Measurements from ENCODE around the gene GALNTL6.

Gene GALNTL6

DNA sequence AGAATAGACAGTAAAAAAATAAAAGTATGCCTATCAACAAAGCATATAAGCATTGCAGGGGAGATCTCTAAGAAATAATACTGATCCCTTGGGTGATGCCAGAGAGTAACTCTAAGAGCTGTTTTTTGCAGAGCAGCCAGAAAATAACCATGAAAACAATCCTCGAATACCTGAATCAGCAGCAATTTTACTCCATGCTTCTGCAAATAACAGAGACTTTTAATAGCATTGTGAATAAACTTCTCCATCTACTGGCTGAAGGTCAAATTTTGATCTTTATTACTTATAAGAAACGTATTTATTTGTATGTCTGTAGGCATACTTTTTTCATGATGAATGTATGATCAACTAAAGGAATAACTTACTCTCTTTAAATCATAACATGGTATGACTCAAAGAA, 334.5 kb downstream of the GALNTL6 start:
- DNase-seq (ENCODE audit: low read depth): peak; percentile 12
- TF ChIP-seq CTCF (conservative IDR thresholded peaks at IDR 0.05; ENCODE audit: control insufficient read depth, insufficient read depth, low read depth, low read length): no peak
- H3K4me3 ChIP-seq (ENCODE audit: control insufficient read depth, low read depth, low read length): no peak overlapping the region

DNA sequence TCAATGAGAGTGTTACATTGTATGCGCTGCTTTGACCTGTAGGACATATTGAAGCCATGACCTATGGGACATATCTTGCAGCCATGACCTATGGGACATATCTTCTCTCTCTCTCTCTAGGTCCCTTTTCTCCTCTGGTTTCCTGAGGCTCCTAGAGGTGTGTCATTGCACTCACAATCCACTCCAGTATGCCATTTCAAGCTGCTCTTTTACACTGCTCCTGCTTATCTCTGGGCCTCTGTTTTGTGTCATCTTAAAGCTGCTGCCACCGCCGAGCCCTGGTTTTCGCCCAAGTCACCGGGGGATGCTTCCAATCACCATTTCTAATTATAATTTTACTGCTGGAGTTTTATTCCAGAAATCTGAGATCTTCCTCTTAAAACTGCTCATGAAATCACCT, 336.1 kb downstream of the GALNTL6 start:
- no peak overlapping the region for H3K4me3 ChIP-seq (ENCODE audit: control insufficient read depth, low read depth, low read length)
- no peak for DNase-seq (ENCODE audit: low read depth)
- no peak for TF ChIP-seq CTCF (conservative IDR thresholded peaks at IDR 0.05; ENCODE audit: control insufficient read depth, insufficient read depth, low read depth, low read length)

GRCh38 chr4:172152284-172152683, 339.1 kb downstream of the GALNTL6 start:
- no peak for DNase-seq (ENCODE audit: low read depth)
- TF ChIP-seq CTCF (conservative IDR thresholded peaks at IDR 0.05; ENCODE audit: control insufficient read depth, insufficient read depth, low read depth, low read length): no peak

DNA sequence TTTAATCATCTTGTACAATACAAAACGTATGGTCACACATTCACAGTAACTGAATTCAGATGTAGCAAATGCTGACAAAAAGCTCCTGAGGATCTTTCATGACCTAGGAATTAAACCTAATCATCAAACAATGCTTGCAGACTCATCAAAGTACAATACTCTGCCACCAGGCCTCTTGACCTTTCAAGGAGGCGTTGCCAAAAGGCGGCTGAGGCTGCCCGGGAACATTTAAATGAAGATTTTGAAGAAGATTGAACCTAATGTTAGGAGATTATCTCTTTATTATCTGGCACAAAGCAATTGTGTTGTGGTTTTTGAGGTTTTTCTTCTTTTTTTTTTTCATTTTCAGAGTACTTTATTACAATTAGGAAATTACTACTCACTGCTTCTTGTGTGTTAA, 340.5 kb downstream of the GALNTL6 start:
- no peak for DNase-seq (ENCODE audit: low read depth)
- no peak for TF ChIP-seq CTCF (conservative IDR thresholded peaks at IDR 0.05; ENCODE audit: control insufficient read depth, insufficient read depth, low read depth, low read length)

More at GRCh38 chr4:172152284-172152683, 339.1 kb downstream of the GALNTL6 start:
- H3K4me3 ChIP-seq (ENCODE audit: control insufficient read depth, low read depth, low read length): no peak overlapping the region

DNA sequence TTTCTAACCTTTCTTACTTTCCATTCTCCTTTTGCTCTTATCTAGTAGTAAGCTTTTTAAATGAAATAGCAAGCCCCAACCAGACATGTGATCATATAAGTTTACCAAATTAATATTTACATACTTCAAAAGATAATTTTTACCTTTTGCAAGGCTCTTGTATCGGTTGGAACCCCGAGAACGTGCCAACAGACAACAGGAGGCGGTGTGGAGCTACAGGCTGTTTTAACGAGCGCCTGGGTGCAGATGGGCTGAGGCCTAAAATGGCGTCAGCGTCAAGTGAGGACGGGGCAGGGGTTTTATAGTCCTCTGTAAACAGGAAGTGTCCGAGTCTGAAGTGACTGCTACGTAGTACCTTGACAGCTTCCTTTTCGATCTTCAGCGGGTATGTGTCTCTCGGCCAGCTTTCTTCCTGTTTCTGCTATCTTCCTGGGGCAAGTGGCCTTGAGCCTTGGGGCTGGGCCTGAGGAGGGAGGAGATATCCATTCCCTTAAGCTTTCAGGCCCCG, 342.7 kb downstream of the GALNTL6 start:
- no peak for DNase-seq (ENCODE audit: low read depth)
- no peak for TF ChIP-seq CTCF (conservative IDR thresholded peaks at IDR 0.05; ENCODE audit: control insufficient read depth, insufficient read depth, low read depth, low read length)
- H3K4me3 ChIP-seq (ENCODE audit: control insufficient read depth, low read depth, low read length): no peak overlapping the region

More for the DNA sequence above, 340.5 kb downstream of the GALNTL6 start:
- H3K4me3 ChIP-seq (ENCODE audit: control insufficient read depth, low read depth, low read length): no peak overlapping the region

DNA sequence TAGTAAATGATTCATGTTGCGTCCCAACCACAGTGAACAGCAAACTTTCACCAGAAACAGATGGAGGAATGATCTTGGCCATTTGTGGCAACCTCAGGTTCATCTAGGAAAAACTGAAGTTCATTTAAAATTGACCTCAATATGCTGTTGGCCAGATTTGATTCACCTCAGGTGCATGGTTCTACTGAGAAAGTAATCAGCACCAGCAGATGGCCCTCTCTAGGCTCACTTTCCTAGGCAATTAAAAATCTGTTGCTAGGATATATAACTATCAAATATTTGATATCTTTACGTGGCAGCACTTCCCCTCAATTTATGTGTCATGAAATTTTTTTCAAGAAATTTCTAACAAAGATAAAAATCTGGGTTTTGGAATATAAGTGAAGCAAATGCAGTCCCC, 344.7 kb downstream of the GALNTL6 start:
- TF ChIP-seq CTCF (conservative IDR thresholded peaks at IDR 0.05; ENCODE audit: control insufficient read depth, insufficient read depth, low read depth, low read length): no peak
- no peak overlapping the region for H3K4me3 ChIP-seq (ENCODE audit: control insufficient read depth, low read depth, low read length)
- no peak for DNase-seq (ENCODE audit: low read depth)

- no peak for DNase-seq (ENCODE audit: low read depth)
- no peak overlapping the region for H3K4me3 ChIP-seq (ENCODE audit: control insufficient read depth, low read depth, low read length)
- TF ChIP-seq CTCF (conservative IDR thresholded peaks at IDR 0.05; ENCODE audit: control insufficient read depth, insufficient read depth, low read depth, low read length): no peak
These were observed 350.0 kb downstream of the GALNTL6 start for GRCh38 chr4:172163215-172163614.
